Measurements from ENCODE around the gene PPY.
"Not testable (repeated sequence)": the region's sequence is repeated elsewhere in the genome, so short reads cannot be mapped to it uniquely, and the experiment has no call there.

Gene PPY

GRCh38 chr17:43942051-43942685 is at the start of gene PPY:
Gene PPY (minus strand): TSS chr17:43942476. CDS start chr17:43941654, 822 bp downstream.
- no peak for DNase-seq

GRCh38 chr17:43988301-43988700 is 46.0 kb upstream of the PPY start:
- DNase-seq: no peak

DNA sequence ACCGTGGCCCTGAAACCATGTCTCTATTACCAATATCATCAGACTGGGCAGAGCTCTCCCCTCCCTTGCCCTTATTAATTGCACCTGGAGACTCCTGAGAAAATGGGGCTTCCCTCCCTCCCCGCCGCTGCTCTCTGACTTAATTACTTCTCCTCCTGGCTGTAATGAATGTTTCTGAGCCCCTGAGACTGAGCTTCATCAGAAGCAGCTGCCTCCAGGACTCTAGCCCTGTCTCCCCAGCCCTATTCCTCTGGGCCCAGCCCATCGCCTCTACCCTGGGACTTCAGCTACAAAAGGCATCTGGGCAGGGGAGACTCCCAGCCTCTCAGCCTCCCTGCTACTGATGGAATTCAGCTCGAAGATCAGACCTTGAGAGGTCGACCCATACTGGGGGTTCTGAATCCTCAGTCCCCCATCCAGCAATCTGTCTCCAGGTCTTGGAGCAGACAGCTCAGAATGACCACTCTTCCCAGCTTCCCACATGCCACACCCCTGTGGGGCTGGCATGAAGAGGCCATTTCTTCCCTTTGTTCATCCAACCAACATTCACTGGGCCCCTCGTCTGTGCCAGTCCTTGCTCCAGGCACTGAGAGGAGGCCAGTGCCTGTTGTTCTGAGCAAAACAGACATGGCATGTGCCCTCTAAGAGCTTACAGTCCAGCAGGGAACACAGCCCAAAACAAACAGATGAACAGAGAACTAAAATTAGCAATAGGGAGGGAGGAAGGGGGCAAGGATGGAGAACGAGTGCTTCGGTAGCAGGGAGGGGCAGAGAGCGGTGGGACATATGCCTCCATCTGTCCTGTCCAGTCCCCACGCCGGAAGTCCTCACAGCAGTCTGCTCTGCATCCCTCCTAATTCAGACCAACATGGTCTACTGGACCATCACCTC is 45.1 kb upstream of the PPY start:
- DNase-seq: no peak

DNA sequence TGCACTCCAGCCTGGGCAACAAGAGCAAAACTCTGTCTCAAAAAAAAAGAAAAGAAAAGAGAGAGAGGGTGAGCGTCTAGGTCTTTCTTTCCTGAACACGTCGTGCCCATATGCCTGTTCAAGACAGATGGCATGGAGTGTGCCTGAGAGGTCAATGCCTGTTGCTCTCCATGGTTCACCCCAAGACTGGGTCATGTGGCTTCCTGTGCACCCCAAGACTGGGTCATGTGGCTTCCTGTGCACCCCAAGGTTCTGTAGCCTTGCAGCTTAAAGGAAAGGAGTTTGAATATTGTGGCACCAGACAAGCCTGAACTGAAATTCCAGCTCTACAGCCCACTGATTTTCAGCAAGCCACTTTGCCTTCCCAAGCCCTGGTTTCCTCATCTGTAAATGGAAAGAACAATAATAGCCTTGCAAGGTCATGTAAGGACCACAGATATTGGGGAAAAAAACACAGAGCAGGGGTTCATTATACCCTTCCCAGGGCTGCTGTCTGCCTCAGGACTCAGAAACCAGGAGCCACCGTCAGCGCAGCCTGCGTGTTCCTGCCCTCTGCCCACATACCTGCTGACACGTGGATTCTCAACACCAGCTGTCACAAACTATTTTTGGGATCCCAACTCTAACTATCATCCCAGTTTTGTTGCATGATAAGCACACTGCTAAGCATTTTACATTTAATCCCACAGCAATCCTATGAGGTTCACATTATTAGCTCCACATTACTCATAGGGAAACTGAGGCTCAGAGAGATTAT is 44.1 kb upstream of the PPY start:
- no peak for DNase-seq

DNA sequence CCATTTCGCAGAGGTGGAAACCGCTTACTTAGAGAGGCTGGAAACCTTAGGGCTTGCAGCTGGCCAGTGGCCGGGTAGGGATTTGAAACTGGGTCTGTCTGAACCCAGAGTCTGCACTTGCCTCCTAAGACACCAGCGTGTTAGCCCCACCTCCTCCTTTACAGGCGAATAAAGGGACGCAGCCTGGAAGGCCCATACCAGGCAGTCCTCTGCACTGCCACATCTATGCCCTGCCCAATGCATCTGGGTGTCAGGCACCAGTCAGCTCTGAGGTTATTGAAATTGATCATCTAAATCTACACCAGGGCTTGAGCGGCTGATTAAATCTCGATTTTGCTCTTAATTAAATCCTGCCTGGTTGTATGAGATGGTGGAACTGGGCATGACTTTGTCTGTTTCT is 42.2 kb upstream of the PPY start:
- no peak for DNase-seq

DNA sequence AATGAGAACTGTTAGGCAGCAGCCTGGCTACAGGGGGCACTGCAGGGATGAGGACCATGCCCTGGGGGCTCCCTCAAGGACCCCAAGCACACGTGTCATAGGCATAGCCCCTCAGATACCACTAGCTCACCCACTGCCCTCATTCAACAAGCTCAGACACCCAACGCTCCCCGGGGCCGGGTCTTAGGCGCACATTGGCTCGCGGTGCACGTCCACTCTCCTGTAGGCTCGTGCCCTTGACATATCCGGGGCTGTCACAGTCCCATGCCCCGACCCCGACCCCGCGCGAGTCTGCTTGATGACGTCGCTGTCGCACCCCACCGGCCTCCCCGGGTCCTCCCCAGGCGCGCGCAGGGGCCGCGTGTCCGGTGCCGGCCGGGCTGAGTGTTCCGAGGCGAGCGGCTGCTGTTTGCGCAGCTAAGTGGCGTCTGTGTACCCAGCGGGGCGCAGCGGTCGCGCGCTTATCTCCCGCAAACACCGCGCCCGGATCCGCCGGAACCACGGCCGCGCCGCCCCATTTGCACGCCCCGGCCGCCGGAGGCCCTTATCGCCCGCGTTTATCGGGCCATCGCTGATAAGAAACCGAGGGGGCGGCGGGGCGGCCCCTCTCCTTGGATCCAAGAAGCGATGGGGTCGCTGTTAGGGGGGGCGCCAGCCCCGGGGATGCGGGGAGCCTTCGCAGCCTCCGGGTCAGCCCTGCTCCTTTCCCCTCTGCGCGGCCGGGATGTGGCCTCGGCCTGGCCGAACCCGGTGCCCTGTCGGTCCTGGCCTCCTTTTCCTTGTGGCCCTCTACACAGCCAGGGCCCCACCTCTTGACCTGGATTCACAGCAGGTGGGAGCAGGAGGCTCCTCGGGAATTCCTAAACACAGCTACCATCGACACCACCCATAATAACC is 41.5 kb upstream of the PPY start:
- no peak for DNase-seq

GRCh38 chr17:43983196-43983514 is 40.9 kb upstream of the PPY start:
- DNase-seq: no peak

DNA sequence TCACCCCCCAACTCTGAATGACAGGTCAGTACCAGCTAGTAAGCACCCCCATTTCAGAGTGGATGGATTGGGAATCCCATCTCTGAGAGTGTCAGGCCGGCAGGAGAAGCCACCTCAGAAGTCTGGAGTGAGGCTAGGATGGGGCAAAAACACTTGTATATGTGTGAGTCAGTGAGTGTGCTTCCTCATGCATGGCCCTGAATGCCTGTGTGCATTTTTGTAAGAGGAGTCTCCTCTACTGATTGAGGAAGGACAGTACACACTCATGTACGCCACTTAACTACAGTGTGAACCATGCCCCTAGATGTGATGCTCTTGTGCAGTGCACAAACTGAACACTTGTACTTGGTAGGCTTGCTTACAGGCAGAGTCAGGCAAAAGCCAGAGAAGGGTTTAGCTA is 39.9 kb upstream of the PPY start:
- DNase-seq: no peak

GRCh38 chr17:43979671-43980070 is 37.4 kb upstream of the PPY start:
- DNase-seq: no peak

DNA sequence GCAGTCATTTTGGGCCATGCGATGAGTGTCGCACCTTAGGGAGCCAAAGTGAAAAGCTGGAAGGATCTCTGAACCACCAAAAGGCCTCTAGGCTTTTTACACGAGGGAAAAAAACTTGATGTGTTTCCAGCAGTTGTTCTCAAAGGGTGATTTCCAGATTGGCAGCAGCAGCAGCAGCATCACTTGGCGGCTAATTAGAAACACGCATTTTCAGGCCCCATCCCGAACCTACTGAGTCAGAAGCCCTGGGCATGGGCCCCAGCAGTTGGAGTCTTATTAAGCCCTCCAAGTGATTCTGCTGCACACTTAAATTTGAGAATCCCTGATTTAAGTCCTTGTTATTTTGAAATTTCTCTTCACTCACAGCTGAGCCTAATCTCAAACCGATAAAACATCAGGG is 36.7 kb upstream of the PPY start:
- DNase-seq: no peak

DNA sequence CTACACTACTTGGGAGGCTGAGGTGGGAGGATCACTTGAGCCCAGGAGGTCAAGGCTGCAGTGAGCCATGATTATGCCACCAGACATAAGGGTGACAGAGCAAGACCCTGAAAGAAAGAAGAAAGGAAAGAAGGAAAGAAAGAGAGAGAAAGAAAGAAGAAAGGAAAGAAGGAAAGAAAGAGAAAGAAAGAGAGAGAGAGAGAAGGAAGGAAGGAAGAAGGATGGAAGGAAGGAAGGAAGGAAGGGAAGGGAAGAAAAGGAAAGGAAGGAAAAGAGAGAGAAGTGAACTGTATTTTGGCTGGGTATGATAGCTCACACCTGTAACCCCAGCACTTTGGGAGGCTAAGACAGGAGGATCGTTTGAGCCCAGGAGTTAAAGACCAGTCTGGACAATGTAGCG is 35.8 kb upstream of the PPY start:
- no peak for DNase-seq

- DNase-seq: no peak
These were observed 34.9 kb upstream of the PPY start for GRCh38 chr17:43976963-43977837.

GRCh38 chr17:43975898-43976297 is 33.6 kb upstream of the PPY start:
- no peak for DNase-seq

DNA sequence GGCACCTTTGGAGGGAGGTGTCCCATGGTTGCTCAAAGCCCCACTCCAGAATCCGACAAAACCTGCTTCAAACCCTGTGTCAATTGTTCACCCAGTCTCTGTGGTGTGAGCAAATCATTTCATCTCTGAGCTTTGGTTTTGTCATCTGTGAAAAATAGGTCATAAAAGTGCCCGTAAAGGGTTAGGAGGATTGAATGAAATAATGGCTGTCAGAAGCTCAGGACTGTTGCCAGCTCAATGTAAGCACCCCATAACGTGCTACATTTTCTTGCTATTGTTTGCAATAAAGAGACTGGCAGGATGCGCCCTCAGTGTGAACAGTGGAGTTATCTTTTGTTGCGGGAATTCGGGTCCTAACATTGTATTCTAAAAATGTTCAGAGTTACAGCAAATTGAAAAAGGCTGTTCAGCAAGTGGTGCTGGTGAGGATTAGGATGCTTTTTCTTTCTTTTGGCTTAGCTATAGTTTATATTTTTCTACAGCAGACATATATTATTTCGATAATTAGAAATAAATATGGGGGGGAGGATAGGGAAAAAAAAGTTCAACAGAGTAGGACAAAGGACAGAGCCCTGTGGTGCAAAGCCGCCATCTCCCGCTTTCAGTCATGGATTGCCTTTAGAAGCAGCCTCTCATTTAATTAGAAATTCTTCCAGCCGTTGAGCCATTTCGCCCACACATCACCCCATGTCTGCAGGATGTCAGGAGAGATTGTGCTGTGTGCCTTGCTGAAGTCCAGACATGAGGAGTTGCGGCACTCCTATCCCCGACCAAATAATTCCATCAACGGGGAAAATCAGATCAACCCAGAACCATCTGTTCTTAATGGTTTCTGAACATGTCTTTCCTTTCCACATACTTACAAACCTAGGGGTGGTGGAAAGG is 32.3 kb upstream of the PPY start:
- DNase-seq: no peak

DNA sequence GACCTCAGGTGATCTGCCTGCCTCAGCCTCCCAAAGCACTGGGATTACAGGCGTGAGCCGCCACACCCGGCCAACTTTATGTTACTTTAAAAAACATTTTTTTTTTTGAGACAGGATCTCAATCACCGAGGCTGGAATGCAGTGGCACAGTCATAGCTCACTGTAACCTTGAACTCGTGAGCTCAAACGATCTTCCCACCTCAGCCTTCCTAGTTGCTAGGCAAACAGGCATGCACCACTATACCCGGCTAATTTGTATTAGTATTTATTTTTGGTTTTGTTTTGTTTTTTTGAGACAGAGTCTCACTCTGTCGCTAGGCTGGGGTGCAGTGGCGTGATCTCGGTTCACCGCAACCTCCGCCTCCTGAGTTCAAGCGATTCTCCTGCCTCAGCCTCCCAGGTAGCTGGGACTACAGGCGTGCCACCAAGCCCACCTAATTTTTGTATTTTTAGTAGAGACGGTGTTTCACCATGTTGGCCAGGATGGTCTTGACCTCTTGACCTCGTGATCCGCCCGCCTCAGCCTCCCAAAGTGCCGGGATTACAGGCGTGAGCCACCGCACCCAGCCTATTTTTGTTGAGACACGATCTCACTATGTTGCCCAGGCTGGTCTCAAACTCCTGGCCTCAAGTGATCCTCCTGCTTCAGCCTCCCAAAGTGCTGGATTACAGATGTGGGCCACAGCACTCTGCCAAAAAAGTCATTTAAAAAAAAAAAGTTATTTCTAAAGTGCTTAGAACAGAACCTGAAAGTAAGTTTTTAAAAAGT is 30.4 kb upstream of the PPY start:
- DNase-seq: not testable (repeated sequence)

- not testable (repeated sequence) for DNase-seq
These were observed 29.2 kb upstream of the PPY start for GRCh38 chr17:43971436-43971835.

DNA sequence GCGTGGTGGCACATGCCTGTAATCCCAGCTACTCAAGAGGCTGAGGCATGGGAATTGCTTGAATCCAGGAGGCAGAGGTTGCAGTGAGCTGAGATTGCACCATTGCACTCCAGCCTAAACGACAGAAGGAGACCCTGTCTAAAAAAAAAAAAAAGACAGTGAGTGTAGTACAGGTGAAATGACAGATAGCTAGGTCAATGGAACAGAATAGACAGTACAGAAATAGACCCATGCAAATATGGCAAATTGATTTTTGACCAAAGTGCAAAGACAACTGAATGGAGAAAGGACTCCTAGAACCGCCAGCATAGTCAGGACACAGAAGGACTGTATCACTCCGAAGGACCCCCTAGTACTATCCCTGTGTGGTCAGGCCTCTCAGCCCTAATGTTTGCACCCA is 28.1 kb upstream of the PPY start:
- DNase-seq: no peak

GRCh38 chr17:43967251-43967875 is 25.1 kb upstream of the PPY start:
- no peak for DNase-seq

GRCh38 chr17:43966276-43966675 is 24.0 kb upstream of the PPY start:
- no peak for DNase-seq
